ENCODE results near the gene BATF3.

The BATF3 gene

DNA sequence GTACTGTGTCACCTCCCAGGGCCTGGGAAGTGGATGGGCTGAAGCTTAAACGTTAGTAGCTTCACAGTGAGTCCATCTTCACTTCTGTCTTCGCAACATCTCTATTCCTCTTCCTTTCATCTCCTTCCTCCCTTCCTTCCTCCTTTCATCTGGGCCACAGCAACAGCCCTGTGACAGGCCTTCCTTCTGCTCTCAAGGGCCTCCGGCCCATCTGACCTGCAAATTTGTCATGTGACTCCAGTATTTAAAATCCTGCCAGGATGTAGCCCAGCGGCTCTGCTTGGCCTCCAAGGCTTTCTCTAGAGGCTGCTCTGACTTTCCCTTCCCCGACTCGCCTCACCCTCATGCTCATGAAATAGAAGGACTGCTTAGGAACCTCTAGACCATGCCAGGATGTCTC lies 10.9 kb upstream of the BATF3 start:
- DNase-seq (ENCODE audit: low read depth in 4 of 4, low spot score in 1 of 4), result no peak

DNA sequence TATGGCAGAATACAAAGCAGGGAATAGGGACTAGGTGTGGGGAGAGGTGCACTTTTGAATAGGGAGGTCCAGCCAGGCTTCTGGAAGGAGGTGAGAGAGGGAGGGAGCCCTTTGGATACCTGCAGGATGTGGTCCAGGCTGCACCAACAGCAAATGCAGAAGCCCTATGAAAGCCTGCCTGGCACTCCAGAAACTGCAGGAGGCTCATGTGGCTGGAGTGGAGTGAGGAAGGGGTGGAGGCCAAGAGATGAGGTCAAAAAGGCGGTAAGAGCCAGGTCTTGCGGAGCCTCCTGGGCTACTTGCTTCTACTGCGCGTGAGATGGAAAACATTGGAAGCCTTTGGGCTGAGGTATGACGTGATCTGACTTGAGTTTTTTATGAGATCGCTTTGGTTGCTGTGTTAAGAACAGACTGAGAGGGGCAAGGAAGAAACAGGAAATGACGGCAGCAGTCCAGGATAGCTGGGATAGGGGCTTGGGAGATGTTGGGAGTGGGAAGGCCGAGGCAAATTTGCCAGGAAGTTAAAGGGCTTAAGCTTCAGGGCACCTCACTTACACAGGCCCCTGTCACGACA lies 4.4 kb upstream of the BATF3 start:
- DNase-seq (ENCODE audit: low read depth in 4 of 4, low spot score in 1 of 4), result no peak

DNA sequence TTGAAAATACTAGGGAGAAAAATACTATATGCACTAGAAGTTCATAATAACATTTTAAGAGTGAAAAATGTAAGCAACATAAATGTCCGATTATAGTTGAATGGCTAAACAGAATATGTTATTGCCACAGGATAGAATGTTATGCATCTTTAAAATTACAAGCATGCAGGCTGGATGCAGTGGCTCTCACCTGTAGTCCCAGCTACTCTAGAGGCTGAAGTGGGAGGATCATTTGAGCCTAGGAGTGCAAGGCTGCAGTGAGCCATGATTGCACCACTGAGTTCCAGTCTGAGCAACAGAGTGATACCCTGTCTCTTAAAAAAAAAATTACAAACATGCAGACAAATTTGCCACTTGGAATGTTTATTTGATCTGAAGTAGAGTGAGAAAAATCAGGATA lies 3.0 kb upstream of the BATF3 start:
- DNase-seq (ENCODE audit: low read depth in 4 of 4, low spot score in 1 of 4), result no peak

DNA sequence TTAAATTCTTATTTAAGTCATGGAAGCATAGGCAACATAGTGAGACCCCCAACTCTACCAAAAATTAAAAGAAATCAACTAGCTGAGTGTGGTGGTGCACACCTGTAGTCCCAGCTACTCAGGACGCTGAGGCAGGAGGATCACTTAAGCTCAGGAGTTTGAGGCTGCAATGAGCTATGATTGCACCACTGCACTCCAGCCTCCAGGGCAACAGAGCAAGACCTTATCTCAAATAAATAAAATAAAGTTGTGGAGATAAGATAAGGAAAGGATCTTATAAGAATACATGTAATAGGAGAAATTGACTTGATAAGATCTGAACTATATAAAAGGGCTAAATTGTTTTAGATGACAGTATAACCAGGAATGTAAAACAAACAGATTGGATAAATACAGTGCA lies 2.3 kb upstream of the BATF3 start:
- no peak for DNase-seq (ENCODE audit: low read depth in 4 of 4, low spot score in 1 of 4)

DNA sequence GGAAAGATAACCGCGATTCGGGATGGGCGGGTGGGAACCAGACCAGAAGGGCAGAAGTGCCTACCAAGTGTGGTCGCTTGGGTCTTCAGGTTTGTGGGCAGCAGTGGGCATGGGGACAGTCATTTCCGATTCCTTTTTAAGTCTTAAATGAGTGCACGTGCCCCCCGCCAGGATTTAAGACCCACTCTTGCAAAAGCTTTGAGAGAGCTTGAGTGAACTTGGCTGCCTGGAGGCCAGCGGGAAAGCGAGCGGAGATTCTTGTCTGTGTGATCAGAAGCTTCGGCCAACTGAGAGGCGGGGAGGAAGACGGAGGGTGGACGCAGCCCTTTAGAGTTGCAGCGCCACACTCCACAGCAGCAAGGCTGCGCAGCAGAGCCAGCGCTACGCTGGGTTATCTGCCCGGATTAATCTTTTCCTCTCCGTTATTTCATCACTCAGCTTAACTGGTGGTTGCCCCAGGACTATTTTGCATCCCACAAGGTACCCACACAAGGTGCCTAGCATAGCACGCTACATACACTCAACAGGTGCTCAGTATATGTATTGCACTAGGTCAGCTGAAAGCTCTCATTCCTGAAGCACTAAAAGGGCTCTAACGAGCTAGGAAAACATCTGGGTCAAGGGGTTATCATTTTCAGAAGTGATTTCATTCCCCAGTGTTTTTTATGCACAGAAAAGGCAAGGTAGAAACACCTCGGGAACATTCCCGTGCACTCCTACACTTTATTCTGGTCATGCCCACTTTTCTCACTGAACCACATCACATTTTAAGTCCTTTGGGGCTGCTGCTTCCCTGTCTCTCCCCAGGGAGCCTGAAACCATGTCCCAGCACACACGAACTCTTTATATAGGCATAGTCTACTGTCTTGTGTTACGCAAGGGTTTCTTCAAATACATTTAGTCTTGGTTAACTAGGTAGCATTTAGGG lies 1.5 kb upstream of the BATF3 start:
- no peak for DNase-seq (ENCODE audit: low read depth in 4 of 4, low spot score in 1 of 4)

DNA sequence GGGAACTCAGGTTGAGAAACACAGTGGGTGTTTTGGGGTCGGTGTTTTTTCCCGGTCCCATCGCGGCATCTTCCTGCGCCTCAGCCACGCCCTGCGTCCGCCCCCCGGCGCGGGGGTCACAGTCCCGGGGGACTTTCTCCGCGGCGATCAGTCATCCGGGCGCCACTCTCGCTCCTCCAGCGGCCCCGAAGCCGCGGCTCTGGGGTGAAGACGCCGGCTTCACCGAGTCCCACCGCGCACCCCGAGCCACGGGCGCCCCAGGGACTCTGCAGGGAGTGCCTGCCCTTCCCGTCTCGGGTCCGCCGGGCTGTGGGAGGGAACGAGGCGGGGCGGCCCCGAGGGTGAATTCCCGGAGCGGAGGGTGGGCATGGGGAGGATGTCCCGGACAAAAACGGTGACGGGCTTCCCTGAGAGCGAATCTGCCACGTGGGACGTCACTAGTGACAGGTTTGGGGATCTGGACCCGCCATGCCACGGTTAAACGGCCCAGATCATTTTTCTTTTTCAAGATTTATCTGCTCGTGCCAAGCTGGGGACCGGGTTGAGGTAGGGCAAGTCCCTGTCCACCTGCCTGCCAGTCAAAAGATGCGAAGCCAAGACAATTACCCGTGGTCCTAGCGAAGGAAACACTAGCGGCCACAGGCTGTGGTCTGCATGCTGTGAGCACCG lies 717 bp upstream of the BATF3 start:
- DNase-seq (ENCODE audit: low read depth in 4 of 4, low spot score in 1 of 4), result peak in 2 of 4 experiments; percentile 37 to 63

DNA sequence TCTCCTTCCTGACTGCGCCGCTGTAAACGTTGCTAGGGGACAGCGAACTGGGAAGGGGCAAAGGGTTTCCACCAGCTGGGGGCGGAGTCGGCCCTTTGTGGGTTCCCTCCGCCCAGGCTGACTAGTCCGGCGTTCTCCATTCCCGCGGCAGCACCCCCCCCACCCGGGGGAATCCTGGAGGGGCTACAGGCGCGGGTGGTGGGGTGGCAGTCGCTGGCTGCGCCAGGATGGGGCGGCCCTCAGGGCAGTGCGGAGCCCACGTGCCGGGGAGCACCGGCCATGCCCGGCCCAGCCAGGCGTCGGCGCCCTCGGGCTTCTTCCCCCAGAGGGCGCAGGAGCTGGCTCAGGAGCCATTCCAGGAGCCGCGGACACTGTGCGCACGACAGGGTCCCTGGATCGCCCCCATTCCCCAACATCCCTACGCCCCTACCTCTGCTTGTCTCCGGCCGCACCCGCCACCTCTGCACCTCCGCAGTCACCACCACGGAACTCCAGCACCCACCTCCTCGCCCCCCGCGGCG lies 476 bp downstream of the BATF3 start:
- DNase-seq (ENCODE audit: low read depth in 4 of 4, low spot score in 1 of 4), result peak in 1 of 4 experiments; percentile 32

DNA sequence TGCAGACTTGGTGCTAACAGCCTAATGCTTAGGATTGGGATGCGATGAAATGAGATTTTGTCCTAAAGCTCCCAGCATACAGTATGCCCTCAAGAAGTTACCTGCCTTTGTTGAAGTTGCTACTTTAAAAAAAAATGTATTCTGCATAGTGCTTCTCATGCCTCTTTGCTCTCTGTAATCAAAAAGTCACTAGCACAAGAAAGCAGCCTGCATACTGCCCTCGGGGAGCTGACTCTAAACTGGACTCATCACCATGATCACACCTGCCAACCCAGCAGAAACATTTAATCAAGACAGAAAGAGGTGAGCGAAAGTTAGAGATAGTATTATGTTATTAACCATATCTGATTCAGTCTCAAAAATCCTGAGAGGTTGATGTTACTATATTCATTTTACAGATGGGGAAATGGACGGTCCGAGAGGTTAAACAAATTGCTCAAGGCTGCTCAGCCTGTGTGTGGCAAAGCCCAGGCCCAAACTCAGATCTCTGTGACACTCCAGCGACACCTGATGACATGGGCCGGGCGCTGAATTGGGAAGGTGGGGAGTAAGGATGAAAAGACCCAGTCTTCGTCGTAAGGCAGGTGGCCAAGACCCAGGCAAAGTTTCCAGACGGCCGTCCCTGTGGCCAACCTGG lies 1.1 kb downstream of the BATF3 start:
- DNase-seq (ENCODE audit: low read depth in 4 of 4, low spot score in 1 of 4), result no peak

DNA sequence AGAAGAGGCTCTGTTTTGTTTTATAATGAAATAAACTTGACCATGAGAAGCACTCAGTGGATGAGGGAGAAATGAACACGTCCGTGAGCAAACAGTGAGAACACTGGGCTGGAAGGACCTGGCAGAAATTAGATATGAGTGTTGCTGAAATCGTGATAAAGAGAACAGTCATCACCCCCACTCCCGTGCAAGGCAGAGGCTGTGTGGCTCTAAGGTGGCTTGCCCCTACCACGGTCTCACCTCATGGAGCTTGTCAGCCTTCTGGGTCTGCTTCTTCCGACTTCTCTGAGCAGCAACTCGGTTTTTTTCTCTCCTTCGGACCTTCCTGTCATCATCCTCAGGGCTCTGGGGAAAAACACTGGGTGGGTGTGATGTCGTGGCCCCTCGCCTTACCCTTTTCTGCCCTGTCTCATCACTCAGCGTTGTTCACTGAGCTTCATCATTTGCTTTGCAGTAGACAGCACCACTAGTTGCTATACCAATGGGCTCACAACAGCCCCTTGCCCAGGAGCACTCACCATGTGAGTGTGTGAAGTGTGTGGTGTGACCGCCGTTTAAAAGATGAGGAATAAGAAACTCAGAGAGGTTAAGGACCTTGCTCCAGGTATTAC lies 2.8 kb downstream of the BATF3 start:
- no peak for DNase-seq (ENCODE audit: low read depth in 4 of 4, low spot score in 1 of 4)

DNA sequence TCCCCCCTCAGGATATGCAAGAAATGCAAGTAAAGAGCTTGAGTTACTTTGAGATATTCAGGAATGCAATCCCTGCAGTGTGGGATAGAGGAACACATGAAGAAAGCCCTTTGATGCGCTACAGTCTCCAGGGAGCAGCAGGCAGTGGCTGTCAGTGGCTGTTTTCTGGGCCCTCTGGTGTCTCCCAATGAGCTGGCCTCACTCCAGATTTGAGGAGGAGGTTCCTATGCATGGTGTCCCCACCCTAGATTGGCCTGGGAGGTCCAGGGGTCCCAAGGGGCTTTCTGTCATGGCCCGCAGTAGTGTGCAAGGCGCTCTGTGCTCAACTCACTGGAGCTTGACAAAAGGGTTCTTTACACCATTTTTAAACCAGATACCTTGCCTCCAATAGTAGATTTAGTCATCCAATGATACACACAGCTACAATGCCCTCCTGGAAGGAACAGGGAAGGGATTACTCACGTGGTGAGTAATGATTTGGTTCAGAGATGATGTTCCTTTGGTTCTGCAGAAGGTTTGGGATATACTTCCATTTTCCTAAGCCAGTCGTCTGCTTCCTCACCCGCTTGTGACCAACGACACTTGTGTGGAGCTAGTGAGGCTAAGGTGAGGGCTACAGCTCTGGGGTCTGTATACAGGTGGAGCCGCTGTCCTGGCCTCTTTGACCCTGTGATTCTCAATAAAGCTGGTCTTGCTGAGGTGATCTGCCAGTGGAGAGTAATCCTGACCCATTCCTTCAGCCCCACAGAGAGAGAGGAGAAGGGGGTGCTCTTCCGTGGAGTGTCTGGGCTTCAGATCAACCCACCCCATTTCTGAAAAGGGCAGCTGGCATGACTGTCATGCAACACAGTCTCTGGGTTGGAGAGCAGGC lies 6.6 kb downstream of the BATF3 start:
- no peak for DNase-seq (ENCODE audit: low read depth in 4 of 4, low spot score in 1 of 4)

DNA sequence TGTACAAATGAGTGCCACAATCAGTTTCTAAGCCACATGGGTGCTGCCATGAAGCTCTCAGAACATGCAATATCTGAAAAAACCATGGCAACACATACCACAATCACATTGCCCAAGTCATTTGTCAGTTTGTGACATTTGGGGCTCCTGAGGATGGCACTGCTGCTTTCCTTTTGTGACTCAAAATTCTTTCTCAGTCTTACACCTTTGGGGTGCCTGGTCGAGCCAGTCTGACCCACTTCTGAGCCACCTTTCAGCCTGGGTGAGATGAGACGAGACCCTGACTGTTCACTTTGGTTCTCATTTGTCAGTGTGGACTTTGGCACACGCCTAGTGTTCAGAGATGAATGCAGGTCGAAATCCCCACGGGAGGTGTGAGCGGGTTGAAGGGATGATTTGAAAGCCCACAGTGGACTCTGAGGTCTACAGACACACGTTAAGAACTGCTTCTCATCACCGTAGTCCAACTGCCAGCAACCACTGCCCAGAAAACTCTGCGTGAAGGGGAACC lies 8.0 kb downstream of the BATF3 start:
- no peak for DNase-seq (ENCODE audit: low read depth in 4 of 4, low spot score in 1 of 4)

DNA sequence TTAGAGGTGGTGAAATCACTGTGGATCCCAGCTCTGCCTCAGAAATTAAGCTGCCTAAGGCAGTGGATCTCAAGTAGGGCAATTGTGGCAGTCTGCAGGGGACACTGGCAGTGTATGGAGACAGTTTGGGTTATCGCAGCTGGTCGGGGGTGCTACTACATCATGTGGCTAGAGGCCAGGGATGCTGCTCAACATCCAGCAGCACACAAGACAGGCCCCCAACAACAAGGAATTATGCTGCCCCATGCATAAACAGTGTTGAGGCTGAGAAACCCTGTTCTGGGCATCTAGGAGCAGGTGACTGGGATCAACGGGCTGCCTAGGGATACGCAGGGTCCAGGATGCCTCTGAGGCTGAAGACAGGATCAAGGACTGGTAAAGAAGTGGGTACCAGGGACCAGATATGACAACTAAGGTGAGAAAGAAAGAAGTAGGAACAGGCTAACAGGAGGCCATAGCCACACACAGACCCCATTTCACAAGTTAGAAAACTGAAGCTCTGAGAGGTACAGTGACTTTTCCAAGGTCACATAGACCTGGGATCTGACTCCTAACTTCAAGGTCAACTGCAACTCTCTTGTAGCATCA lies 8.7 kb downstream of the BATF3 start:
- no peak for DNase-seq (ENCODE audit: low read depth in 4 of 4, low spot score in 1 of 4)

DNA sequence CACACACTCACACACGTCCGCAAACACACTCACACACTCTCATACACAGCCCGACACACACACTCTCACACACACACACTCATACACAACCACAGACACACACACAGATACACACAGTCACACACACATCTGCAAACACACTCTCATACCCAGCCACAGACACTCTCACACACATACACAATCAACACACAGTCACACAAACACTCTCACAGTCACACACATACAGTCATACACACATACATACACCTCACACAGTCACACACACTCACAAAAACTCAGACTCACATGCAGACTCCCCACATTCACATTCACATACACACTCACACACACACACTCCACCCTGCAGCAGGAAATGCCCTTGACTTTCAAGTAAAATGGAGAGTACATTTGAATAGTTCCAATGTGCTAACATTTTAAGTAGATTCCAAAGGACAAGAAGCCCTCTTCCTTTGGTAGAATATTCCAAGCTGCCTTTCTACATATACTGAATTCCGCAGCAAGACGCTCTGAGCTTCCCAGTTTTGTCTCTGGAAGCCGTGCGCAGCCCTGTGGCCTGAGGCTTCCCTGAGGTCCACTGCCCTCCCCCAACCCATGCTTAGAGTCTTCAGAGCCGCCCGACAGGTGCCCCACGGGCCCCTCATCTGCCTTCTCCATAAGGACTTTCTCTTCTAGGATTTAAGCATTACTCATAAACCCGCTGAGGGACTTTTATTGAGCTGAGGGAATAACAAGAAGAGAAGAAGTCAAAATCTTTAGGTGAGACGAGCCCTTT lies 9.7 kb downstream of the BATF3 start:
- no peak for DNase-seq (ENCODE audit: low read depth in 4 of 4, low spot score in 1 of 4)

DNA sequence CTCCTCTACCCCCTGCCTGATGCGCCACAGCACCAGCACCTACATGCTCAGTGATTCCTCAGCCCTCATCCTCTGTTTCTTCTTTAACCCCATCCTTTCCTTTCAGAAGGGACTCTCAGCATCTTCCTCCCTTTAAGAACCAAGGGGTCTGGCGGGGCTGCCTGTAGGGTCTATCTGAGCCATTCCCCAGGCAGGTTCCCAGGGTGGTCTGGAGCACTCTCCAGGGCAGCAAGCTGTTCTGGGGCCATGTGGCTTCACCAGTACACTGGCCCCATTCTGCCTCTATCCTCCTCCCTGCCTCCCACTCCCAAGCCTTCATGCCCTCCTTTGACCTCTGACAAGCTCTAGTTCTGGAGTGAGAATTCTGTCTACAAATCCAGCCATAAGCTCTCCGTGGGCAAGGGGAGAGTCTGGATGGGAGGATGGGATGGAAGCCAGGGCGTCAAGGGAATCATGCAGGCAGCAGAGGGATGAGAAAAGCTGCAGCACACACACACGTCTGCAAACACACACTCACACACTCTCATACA lies 10.4 kb downstream of the BATF3 start:
- DNase-seq (ENCODE audit: low read depth in 4 of 4, low spot score in 1 of 4), result no peak

DNA sequence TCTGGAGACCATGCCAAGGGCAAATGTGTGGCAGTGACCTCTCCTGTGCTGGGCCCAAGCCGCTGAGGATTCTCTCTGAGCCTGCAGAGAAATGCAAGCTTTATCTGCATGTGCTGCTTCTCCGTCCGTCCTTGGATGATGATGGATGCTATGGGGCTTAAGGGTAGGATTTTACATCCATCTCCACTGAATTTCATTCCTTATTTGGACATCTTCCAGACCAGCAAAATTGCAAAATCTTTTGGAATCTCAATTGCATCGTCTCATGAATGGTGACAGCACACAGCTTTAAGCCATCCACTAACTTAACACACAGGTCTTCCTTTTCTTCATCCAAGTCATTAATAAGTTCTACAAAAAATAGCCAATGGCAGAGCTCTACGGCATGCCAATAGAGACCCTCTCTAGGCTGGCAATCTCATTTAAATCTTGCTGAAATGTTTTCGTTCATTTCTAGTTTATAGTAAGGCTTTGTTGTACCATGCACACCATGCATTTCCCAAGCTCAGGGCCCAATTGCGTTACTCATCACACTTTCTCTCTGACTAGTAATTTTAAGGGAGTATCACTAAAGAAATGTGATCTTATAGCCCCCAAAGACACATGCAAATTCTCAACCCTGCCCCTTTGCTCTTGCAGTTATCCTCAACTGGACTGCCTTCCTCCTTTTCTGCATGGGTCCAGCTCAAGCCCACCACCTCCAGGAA lies 11.1 kb downstream of the BATF3 start:
- no peak for DNase-seq (ENCODE audit: low read depth in 4 of 4, low spot score in 1 of 4)

DNA sequence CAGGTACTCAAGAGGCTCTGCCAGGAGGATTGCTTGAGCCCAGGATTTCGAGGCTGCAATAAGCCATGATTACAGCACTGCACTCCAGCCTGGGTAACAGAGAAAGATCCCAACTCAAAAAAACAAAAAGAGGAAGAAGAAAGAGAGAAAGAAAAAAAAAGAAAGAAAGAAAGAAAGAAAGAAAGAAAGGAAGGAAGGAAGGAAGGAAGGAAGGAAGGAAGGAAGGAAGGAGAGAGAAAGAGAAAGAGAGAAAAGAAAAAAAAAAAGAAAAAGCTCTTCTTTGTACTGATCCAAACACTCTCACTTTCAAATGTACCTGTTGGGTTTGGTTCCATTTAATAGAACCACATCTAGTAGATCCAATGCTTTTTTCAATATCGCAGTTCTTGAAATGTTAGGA lies 11.8 kb downstream of the BATF3 start:
- no peak for DNase-seq (ENCODE audit: low read depth in 4 of 4, low spot score in 1 of 4)

DNA sequence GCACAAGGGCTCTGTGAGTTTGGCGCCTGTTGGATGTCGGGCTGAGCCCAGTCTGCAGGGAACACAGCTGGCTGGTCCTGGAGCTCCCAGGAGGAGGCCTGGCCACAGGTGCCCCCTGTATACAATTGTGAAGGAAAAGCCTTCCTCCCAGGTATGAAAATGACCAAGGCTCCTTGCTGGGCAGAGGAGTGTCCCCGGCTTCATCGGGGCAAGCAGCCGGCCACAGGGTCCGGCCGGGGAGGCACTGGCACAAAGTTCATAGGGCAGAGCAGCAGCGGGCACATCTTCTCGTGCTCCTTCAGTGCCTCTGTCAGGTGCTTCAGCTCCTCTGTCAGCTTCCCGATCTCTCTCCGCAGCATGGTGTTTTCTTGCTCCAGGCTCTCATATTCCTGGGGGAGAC lies 13.0 kb downstream of the BATF3 start:
- no peak for DNase-seq (ENCODE audit: low read depth in 4 of 4, low spot score in 1 of 4)

DNA sequence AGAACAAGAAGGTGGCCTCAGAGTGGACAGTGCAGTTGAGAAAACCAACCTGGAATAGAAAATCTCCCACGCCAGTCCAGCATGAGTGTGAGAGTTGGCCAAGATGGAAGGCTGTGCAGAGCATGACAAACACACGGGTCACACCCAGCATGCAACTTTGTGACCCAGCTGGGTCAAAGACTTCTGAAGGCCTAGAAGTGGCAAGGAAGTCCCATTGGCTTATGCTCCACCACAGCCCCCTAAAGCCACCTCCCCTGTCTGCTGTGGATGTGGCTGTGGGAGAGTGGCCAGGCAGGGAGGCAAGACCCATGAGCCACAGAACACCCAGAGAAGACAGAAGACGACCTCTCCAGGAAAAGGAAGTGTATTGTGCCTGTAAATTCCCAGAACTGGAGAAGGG lies 13.6 kb downstream of the BATF3 start:
- no peak for DNase-seq (ENCODE audit: low read depth in 4 of 4, low spot score in 1 of 4)
